ENCODE data around the gene NOS1AP. TPM values are rescaled to one million over a fixed set of nuclear protein-coding genes. Genes with fewer than 3 reads are reported as not detected.

The NOS1AP gene
- total RNA-seq, 2 experiments from 2014 or later = not detected

DNA sequence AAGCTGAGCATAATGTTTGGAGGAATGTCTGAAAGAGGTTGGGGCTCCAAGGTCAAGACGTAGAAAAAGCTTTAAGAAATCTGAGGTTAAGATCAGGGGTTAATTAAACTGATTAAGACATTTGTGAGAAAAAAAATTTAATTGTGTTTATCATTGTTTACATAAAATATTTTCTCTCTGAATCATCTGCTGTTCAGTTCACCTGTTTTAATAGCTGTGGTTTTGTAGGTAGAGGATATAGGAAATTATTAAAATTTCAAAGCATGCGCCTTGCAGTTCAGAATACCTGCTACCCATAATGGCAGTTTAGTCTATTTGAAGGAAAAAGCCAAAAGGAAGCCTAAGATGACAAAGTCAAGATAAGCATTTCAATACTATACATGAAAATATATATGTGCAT lies 154.0 kb downstream of the NOS1AP start:
- intact Hi-C loops (cut with micrococcal nuclease; ENCODE audit: unreplicated experiment) = no loop called here
- no peaks in the 10 kb centered on the region for H3K36me3 ChIP-seq (ENCODE audit: insufficient read depth, low read length)
- H3K4me1 ChIP-seq (ENCODE audit: insufficient read depth, low read length, poor library complexity, severe bottlenecking) = no peaks in the 10 kb centered on the region
- no peak overlapping the region for H2AFZ ChIP-seq (ENCODE audit: low read length)
- H4K20me1 ChIP-seq (ENCODE audit: insufficient read depth, low read length) = no peaks in the 10 kb centered on the region
- TF ChIP-seq, protein P1, sequence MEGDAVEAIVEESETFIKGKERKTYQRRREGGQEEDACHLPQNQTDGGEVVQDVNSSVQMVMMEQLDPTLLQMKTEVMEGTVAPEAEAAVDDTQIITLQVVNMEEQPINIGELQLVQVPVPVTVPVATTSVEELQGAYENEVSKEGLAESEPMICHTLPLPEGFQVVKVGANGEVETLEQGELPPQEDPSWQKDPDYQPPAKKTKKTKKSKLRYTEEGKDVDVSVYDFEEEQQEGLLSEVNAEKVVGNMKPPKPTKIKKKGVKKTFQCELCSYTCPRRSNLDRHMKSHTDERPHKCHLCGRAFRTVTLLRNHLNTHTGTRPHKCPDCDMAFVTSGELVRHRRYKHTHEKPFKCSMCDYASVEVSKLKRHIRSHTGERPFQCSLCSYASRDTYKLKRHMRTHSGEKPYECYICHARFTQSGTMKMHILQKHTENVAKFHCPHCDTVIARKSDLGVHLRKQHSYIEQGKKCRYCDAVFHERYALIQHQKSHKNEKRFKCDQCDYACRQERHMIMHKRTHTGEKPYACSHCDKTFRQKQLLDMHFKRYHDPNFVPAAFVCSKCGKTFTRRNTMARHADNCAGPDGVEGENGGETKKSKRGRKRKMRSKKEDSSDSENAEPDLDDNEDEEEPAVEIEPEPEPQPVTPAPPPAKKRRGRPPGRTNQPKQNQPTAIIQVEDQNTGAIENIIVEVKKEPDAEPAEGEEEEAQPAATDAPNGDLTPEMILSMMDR (conservative IDR thresholded peaks at IDR 0.05; ENCODE audit: low read length) = no peak
- no peak for TF ChIP-seq EZH2phosphoT487 (IDR thresholded peaks at IDR 0.05; ENCODE audit: borderline replicate concordance, low read depth, low read length)
- no peak for DNase-seq (ENCODE audit: low spot score)
- no peak overlapping the region for H3K4me3 ChIP-seq (ENCODE audit: low read depth, low read length, poor library complexity, severe bottlenecking)
- H3K4me2 ChIP-seq (ENCODE audit: low read length) = no peak overlapping the region
- BruUV-seq (replicated peaks) = no TSS peak
- no peak overlapping the region for H3K27ac ChIP-seq (ENCODE audit: low read depth, low read length, poor library complexity, severe bottlenecking)
- ChIA-PET POLR2A (no interaction called here), CTCF (ENCODE audit: unreplicated experiment) (no interaction called here)
- no peaks in the 10 kb centered on the region for H3K79me2 ChIP-seq (ENCODE audit: insufficient read depth, low read depth, low read length)
- no peaks in the 10 kb centered on the region for H3K9me2 ChIP-seq (ENCODE audit: insufficient read depth, low read length)
- H3K9me3 ChIP-seq (ENCODE audit: low read length) = no peaks in the 10 kb centered on the region

DNA sequence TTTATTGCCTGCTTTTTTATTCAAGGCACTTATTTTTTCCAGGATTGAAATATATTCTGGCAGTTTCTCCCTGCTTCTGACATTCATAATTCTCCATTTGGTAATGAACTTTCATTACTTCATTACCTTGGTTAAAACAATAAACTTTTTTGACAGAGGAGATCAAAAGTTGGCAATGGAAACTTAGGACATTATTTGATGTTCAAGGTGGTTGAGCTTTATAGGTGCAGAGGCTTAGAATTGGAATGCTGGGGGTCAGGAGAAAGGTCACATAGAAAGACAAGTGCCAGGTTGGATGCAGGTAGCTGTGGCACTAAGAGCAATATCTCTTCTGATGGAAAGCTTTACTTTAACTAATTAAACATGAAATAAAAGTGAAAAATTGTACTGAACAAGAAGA lies 154.8 kb downstream of the NOS1AP start:
- POLR2A ChIA-PET = no interaction called here
- no peak overlapping the region for H3K4me3 ChIP-seq (ENCODE audit: low read depth, low read length, poor library complexity, severe bottlenecking)
- H3K36me3 ChIP-seq (ENCODE audit: insufficient read depth, low read length) = no peaks in the 10 kb centered on the region
- CTCF ChIA-PET (ENCODE audit: unreplicated experiment) = no interaction called here
- no peak for DNase-seq (ENCODE audit: low spot score)
- H3K79me2 ChIP-seq (ENCODE audit: insufficient read depth, low read depth, low read length) = no peaks in the 10 kb centered on the region
- no peaks in the 10 kb centered on the region for H3K9me3 ChIP-seq (ENCODE audit: low read length)
- H3K4me1 ChIP-seq (ENCODE audit: insufficient read depth, low read length, poor library complexity, severe bottlenecking) = no peaks in the 10 kb centered on the region
- TF ChIP-seq, protein P1 (conservative IDR thresholded peaks at IDR 0.05; ENCODE audit: low read length) = no peak
- no peak for TF ChIP-seq EZH2phosphoT487 (IDR thresholded peaks at IDR 0.05; ENCODE audit: borderline replicate concordance, low read depth, low read length)
- BruUV-seq (replicated peaks) = no TSS peak
- no peak overlapping the region for H3K27ac ChIP-seq (ENCODE audit: low read depth, low read length, poor library complexity, severe bottlenecking)
- H3K9me2 ChIP-seq (ENCODE audit: insufficient read depth, low read length) = no peaks in the 10 kb centered on the region
- no peak overlapping the region for H2AFZ ChIP-seq (ENCODE audit: low read length)
- H4K20me1 ChIP-seq (ENCODE audit: insufficient read depth, low read length) = no peaks in the 10 kb centered on the region
- H3K4me2 ChIP-seq (ENCODE audit: low read length) = no peak overlapping the region
- intact Hi-C loops (cut with micrococcal nuclease; ENCODE audit: unreplicated experiment) = no loop called here

GRCh38 chr1:162228586-162228985 lies 159.1 kb downstream of the NOS1AP start:
- H2AFZ ChIP-seq (ENCODE audit: low read length) = no peak overlapping the region
- H3K9me3 ChIP-seq (ENCODE audit: low read length) = no peaks in the 10 kb centered on the region
- BruUV-seq (replicated peaks) = no TSS peak
- H4K20me1 ChIP-seq (ENCODE audit: insufficient read depth, low read length) = no peaks in the 10 kb centered on the region
- no peaks in the 10 kb centered on the region for H3K36me3 ChIP-seq (ENCODE audit: insufficient read depth, low read length)
- H3K4me2 ChIP-seq (ENCODE audit: low read length) = no peak overlapping the region
- POLR2A ChIA-PET = no interaction called here
- H3K9me2 ChIP-seq (ENCODE audit: insufficient read depth, low read length) = no peaks in the 10 kb centered on the region
- no peak for DNase-seq (ENCODE audit: low spot score)
- H3K4me3 ChIP-seq (ENCODE audit: low read depth, low read length, poor library complexity, severe bottlenecking) = no peak overlapping the region
- H3K27ac ChIP-seq (ENCODE audit: low read depth, low read length, poor library complexity, severe bottlenecking) = no peak overlapping the region
- CTCF ChIA-PET (ENCODE audit: unreplicated experiment) = no interaction called here
- intact Hi-C loops (cut with micrococcal nuclease; ENCODE audit: unreplicated experiment) = no loop called here
- H3K4me1 ChIP-seq (ENCODE audit: insufficient read depth, low read length, poor library complexity, severe bottlenecking) = no peaks in the 10 kb centered on the region
- no peaks in the 10 kb centered on the region for H3K79me2 ChIP-seq (ENCODE audit: insufficient read depth, low read depth, low read length)
- TF ChIP-seq, protein P1 (conservative IDR thresholded peaks at IDR 0.05; ENCODE audit: low read length) = no peak
- no peak for TF ChIP-seq EZH2phosphoT487 (IDR thresholded peaks at IDR 0.05; ENCODE audit: borderline replicate concordance, low read depth, low read length)

Measured in OCI-LY7 (cell line).